AG04450 (cell line): ENCODE results near the gene CDC25A. TPM values are rescaled to one million over a fixed set of nuclear protein-coding genes. Genes with fewer than 3 reads are reported as not detected.

Experiments
- CTCF ChIA-PET: fragments of 300-600, 350-600 bp; formaldehyde crosslinking; extraction: SDS; loops from one replicate; lab custom pipeline; 2022; ENCODE audit warnings: antibody characterized with exemption, inconsistent platforms; lab: Charles Lee
- POLR2A ChIA-PET: fragments of 350-600 bp; formaldehyde crosslinking; extraction: SDS; loops from one replicate; lab custom pipeline; 2021; ENCODE audit warnings: antibody characterized with exemption, inconsistent platforms; lab: Yijun Ruan, JAX
- DNase-seq: peaks from one replicate; pipeline ENCODE4 v3.0.0-alpha.2; 2011; ENCODE audit warnings: low read depth, low spot score
- H3K27ac ChIP-seq: one replicate; pipeline ENCODE4 v1.5.1; 2012; ENCODE audit warnings: low read depth, low read length, control low read depth
- H3K27me3 ChIP-seq: one replicate; pipeline ENCODE4 v1.6.0; 2012; ENCODE audit warnings: low read length; ENCODE audit not compliant: control insufficient read depth, insufficient read depth
- H3K4me3 ChIP-seq: 2 replicates; pipeline ENCODE4 v1.5.1; 2011; ENCODE audit warnings: mild to moderate bottlenecking, low read depth, low read length, control low read depth
- H3K9me3 ChIP-seq: 2 replicates; pipeline ENCODE4 v1.5.1; 2012; ENCODE audit warnings: low read length; ENCODE audit not compliant: control insufficient read depth, insufficient read depth
- polyA plus RNA-seq: library from polyadenylated mRNA; depleted of rRNA; stranded (reverse); fragments of >200 nt; gene quantifications from 2 replicates; pipeline ENCODE4 v1.2.3, GENCODE V29; 2011
- TF ChIP-seq, protein P1 (sequence below): IDR thresholded peaks from 2 replicates; pipeline ENCODE4 v1.5.1; 2011; ENCODE audit warnings: low read depth, low read length, control low read depth, inconsistent platforms

The CDC25A gene
- polyA plus RNA-seq, 1 experiment = 2.1 TPM

DNA sequence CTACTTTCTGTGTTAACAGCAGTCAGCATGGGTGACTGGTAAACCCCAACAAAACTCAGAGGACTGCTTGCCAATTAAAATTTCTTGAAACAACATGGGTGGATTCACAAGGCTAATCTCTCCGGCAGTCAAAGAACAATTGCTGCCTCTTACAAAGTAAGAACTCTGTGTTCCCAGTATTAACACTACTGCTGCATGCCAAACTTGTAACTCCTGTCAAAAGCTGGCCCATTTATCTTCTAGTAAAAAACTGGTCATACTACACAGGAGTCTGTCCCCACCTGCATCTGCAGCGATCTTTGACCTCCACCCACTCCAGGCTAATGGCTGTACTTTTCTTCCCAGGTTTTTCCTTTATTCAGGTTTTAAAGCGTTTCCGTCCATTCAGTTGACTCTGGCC lies 44.0 kb upstream of the CDC25A start:
- TF ChIP-seq, protein P1, sequence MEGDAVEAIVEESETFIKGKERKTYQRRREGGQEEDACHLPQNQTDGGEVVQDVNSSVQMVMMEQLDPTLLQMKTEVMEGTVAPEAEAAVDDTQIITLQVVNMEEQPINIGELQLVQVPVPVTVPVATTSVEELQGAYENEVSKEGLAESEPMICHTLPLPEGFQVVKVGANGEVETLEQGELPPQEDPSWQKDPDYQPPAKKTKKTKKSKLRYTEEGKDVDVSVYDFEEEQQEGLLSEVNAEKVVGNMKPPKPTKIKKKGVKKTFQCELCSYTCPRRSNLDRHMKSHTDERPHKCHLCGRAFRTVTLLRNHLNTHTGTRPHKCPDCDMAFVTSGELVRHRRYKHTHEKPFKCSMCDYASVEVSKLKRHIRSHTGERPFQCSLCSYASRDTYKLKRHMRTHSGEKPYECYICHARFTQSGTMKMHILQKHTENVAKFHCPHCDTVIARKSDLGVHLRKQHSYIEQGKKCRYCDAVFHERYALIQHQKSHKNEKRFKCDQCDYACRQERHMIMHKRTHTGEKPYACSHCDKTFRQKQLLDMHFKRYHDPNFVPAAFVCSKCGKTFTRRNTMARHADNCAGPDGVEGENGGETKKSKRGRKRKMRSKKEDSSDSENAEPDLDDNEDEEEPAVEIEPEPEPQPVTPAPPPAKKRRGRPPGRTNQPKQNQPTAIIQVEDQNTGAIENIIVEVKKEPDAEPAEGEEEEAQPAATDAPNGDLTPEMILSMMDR = no peak
- no peak overlapping the region for H3K4me3 ChIP-seq
- CTCF ChIA-PET = interaction anchor here (3.6 kb wide), 1 partner anchor 204 kb away, joined by 27 read pairs; no protein-coding TSS in a partner anchor

DNA sequence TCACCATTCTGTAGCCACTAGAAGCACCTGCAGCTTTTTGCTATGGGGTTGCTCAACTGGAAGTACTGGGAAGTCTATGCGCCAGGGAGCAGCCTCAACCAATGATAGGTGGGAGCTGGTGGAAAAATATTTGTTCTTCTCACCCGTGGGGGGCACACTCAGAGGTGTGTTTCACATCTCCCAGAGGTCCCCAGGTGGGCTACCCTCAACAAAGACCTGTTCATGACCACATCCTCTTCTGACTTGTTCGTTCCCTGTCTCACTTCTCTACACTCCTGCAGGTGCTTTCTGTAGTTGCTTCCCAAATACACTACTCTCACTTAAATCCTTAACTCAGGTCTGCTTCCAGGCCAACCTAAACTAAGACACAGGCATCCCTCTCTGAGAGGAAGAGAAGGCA lies 38.7 kb upstream of the CDC25A start:
- H3K27me3 ChIP-seq = peaks cover 15% of the 10 kb centered on the region
- CTCF ChIA-PET = no interaction called here
- H3K4me3 ChIP-seq = no peak overlapping the region
- H3K9me3 ChIP-seq = no peaks in the 10 kb centered on the region
- no peak overlapping the region for H3K27ac ChIP-seq
- POLR2A ChIA-PET = interaction anchor here (0.5 kb wide), 1 partner anchor 688 kb away, joined by 5 read pairs; no protein-coding TSS in a partner anchor
- no peak for DNase-seq
- TF ChIP-seq, protein P1 = no peak

More for the DNA sequence above, 44.0 kb upstream of the CDC25A start:
- H3K27ac ChIP-seq = no peak overlapping the region
- POLR2A ChIA-PET = no interaction called here
- no peaks in the 10 kb centered on the region for H3K9me3 ChIP-seq
- peaks cover 2% of the 10 kb centered on the region for H3K27me3 ChIP-seq
- DNase-seq = no peak

DNA sequence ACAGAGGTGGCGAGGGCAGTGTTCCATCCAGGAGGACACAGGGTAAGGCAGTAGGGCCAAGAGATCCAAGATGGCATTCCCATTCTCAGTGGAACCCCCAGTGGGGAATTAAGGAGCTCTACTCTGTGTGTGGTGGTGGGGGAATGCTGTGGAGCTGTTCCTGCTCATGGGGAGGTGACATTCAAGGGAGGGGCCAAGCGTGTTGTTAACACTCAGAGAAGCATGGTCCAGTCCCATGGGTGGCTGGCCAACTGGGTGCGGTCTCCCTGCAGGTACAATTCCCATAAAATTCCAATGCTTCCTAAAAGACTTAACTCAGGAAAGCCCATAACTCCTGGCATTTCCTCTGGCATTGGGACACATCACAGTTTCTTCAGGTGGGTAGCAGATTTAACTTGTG lies 37.4 kb upstream of the CDC25A start:
- H3K9me3 ChIP-seq = no peaks in the 10 kb centered on the region
- peaks cover 15% of the 10 kb centered on the region for H3K27me3 ChIP-seq
- TF ChIP-seq, protein P1 = no peak
- no peak overlapping the region for H3K27ac ChIP-seq
- POLR2A ChIA-PET = no interaction called here
- CTCF ChIA-PET = no interaction called here
- no peak overlapping the region for H3K4me3 ChIP-seq
- no peak for DNase-seq

DNA sequence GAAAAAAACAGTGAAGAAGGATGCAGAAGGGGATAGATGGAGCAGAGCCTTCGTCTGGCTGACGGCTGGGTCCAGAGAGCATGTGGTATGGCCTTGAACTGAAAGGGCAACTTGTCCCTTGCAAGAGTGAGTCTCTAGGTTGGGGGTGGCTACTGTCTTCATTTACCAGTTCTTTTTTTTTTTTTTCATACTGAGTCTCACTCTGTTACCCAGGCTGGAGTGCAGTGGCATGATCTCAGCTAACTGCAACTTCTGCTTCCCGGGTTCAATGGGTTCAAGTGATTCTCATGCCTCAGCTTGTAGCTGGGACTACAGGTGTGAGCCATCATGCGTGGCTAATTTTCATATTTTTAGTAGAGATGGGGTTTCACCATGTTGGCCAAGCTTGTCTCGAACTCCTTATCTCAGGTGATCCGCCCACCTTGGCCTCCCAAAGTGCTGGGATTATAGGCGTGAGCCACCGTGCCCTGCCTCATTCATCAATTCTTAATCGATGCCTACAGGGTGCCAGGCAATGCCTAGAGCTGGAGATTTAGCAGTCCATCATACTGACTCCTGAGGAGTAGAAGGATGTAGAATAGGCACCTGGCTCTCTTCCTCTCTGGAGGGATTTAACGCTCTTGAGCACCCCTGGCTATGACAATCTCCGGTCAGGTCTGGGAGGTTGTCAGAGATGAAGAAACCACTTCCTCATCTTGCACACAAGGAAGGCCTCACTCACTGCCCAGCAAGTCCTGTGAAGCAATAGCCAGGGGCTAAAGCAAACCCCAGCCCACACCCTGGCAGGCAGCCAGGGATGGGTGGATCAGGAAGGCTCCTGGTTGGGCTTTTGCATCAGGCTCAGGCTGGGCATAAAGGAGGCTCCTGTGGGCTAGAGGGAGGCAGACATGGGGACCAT lies 34.6 kb upstream of the CDC25A start, which contains the start of gene CAMP:
TSS of gene CAMP (plus strand) at position 880 of the 898 bp plus-strand sequence. CDS start at position 897, 17 bp downstream.
- ChIA-PET CTCF (interaction anchor here (1.7 kb wide), 1 partner anchor 29 kb away, joined by 6 read pairs; no protein-coding TSS in a partner anchor), POLR2A (no interaction called here)
- H3K27me3 ChIP-seq = peaks cover 24% of the 10 kb centered on the region
- no peak for DNase-seq
- TF ChIP-seq, protein P1 = no peak
- H3K9me3 ChIP-seq = no peaks in the 10 kb centered on the region
- no peak within 1 kb of the TSS for H3K27ac ChIP-seq
- H3K4me3 ChIP-seq = no peak within 1 kb of the TSS

DNA sequence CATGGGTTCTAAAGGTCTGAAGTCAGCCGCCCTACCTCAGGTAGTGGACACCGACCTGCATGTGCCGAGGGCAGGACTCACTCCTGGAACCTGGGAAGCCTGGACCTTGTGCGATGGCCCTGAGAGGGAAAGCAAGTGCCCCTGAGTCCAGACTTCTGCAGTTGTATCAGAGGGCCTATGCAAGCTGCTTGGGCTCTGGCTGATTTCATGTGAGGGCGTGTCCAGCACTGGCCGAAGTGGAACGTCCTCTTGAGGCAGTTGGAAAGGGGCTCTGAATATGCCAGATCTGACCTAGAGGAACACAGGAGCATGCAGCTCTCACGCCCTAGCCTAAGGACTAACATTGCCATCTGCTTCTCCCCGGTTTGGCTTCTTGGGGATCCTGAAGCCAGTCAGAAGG lies 32.5 kb upstream of the CDC25A start:
- TF ChIP-seq, protein P1 = no peak
- no peaks in the 10 kb centered on the region for H3K9me3 ChIP-seq
- CTCF ChIA-PET = interaction anchor here (0.9 kb wide), 1 partner anchor 26 kb away, joined by 4 read pairs; no protein-coding TSS in a partner anchor
- DNase-seq = no peak
- no peak overlapping the region for H3K4me3 ChIP-seq
- peaks cover 34% of the 10 kb centered on the region for H3K27me3 ChIP-seq
- POLR2A ChIA-PET = no interaction called here
- H3K27ac ChIP-seq = no peak overlapping the region
